SHP77 treated with DMSO at 0.1 percent for 48 hours (cell line): ENCODE results near the gene TFAM.
"Not testable (repeated sequence)": the region's sequence is repeated elsewhere in the genome, so short reads cannot be mapped to it uniquely, and the experiment has no call there.

Source experiments
- DNase-seq: peaks from one replicate; lab custom pipeline; 2025; lab: John Stamatoyannopoulos, UW

TFAM gene

GRCh38 chr10:58372607-58373441 lies 12.4 kb upstream of the TFAM start:
- no peak for DNase-seq

GRCh38 chr10:58373442-58373827 lies 11.8 kb upstream of the TFAM start:
- no peak for DNase-seq

- DNase-seq: no peak
These were observed 2.7 kb upstream of the TFAM start for GRCh38 chr10:58382489-58382995.

GRCh38 chr10:58384095-58384494 lies 1.1 kb upstream of the TFAM start:
- no peak for DNase-seq

- no peak for DNase-seq
These were observed 639 bp upstream of the TFAM start for GRCh38 chr10:58384544-58384998.

GRCh38 chr10:58385784-58386112 lies 538 bp downstream of the TFAM start:
- no peak for DNase-seq

GRCh38 chr10:58389024-58389423 lies 3.8 kb downstream of the TFAM start:
- no peak for DNase-seq

- no peak for DNase-seq
These were observed 8.1 kb downstream of the TFAM start for GRCh38 chr10:58393317-58393716.

- no peak for DNase-seq
These were observed 9.3 kb downstream of the TFAM start for GRCh38 chr10:58394471-58394870.

- DNase-seq: no peak
These were observed 10.8 kb downstream of the TFAM start for GRCh38 chr10:58396057-58396456.

- DNase-seq: no peak
These were observed 12.6 kb downstream of the TFAM start for GRCh38 chr10:58397830-58398229.

- DNase-seq: no peak
These were observed 14.2 kb downstream of the TFAM start for GRCh38 chr10:58399410-58399809.

- no peak for DNase-seq
These were observed 15.4 kb downstream of the TFAM start for GRCh38 chr10:58400609-58401008.

GRCh38 chr10:58404001-58404400 lies 18.8 kb downstream of the TFAM start:
- DNase-seq: no peak

GRCh38 chr10:58409956-58410610 lies 24.9 kb downstream of the TFAM start:
- no peak for DNase-seq

- no peak for DNase-seq
These were observed 27.3 kb downstream of the TFAM start for GRCh38 chr10:58412502-58412961.

GRCh38 chr10:58414270-58415041 lies 29.2 kb downstream of the TFAM start:
- DNase-seq: no peak

GRCh38 chr10:58415757-58416156 lies 30.5 kb downstream of the TFAM start:
- DNase-seq: no peak

GRCh38 chr10:58417902-58418301 lies 32.7 kb downstream of the TFAM start:
- DNase-seq: not testable (repeated sequence)

- no peak for DNase-seq
These were observed 39.0 kb downstream of the TFAM start for GRCh38 chr10:58424176-58424575.

- DNase-seq: not testable (repeated sequence)
These were observed 43.2 kb downstream of the TFAM start for GRCh38 chr10:58428436-58428835.

GRCh38 chr10:58431903-58432302 lies 46.7 kb downstream of the TFAM start:
- DNase-seq: no peak

GRCh38 chr10:58433066-58433465 lies 47.9 kb downstream of the TFAM start:
- no peak for DNase-seq
